H9 (cell line): Measurements from ENCODE around the gene WHRN. TPM values are rescaled to one million over a fixed set of nuclear protein-coding genes. Genes with fewer than 3 reads are reported as not detected.
A peak's percentile ranks its signal among the peaks of the same experiment; 100 is the strongest.

Source experiments
- DNase-seq: peaks from one replicate; pipeline ENCODE4 v3.0.0-alpha.2; 2017
- H2AFZ ChIP-seq: one replicate; pipeline ENCODE4 v1.6.1; 2013; ENCODE audit warnings: mild to moderate bottlenecking, low read length, control low read depth, moderate library complexity
- H2AK5ac ChIP-seq: 2 replicates; pipeline ENCODE4 v1.6.1; 2013; ENCODE audit warnings: low read length, control low read depth, mixed read lengths; ENCODE audit not compliant: insufficient read length
- H2BK120ac ChIP-seq: one replicate; pipeline ENCODE4 v1.6.1; 2013; ENCODE audit warnings: low read depth, mild to moderate bottlenecking, low read length, control low read depth, inconsistent platforms; ENCODE audit not compliant: poor library complexity, severe bottlenecking
- H2BK12ac ChIP-seq: 2 replicates; pipeline ENCODE4 v1.6.1; 2013; ENCODE audit warnings: low read length, control low read depth, mixed read lengths, low read depth; ENCODE audit not compliant: insufficient read length
- H2BK15ac ChIP-seq: 2 replicates; pipeline ENCODE4 v1.6.1; 2013; ENCODE audit warnings: low read depth, low read length, control low read depth
- H2BK20ac ChIP-seq: one replicate; pipeline ENCODE4 v1.6.1; 2013; ENCODE audit warnings: low read depth, mild to moderate bottlenecking, low read length, control low read depth, inconsistent platforms; ENCODE audit not compliant: poor library complexity, severe bottlenecking
- H2BK5ac ChIP-seq: 2 replicates; pipeline ENCODE4 v1.6.1; 2013; ENCODE audit warnings: low read length, control low read depth, mixed read lengths; ENCODE audit not compliant: insufficient read length
- H3K14ac ChIP-seq: 2 replicates; pipeline ENCODE4 v1.6.1; 2013; ENCODE audit warnings: low read length, control low read depth; ENCODE audit not compliant: insufficient read depth
- H3K18ac ChIP-seq: 2 replicates; pipeline ENCODE4 v1.6.1; 2013; ENCODE audit warnings: low read depth, mild to moderate bottlenecking, mixed read lengths, low read length, control low read depth; ENCODE audit not compliant: insufficient read length
- H3K23ac ChIP-seq: 2 replicates; pipeline ENCODE4 v1.6.1; 2013; ENCODE audit warnings: low read length, control low read depth, mixed read lengths, low read depth; ENCODE audit not compliant: insufficient read length
- H3K23me2 ChIP-seq: 2 replicates; pipeline ENCODE4 v1.6.1; 2013; ENCODE audit warnings: low read depth, mild to moderate bottlenecking, mixed read lengths, low read length, control low read depth; ENCODE audit not compliant: insufficient read length, poor library complexity, severe bottlenecking
- H3K27ac ChIP-seq: 2 replicates; pipeline ENCODE4 v1.5.1; 2013; ENCODE audit warnings: low read length, control low read depth, mixed read lengths, low read depth; ENCODE audit not compliant: insufficient read length
- H3K27me3 ChIP-seq: 2 replicates; pipeline ENCODE4 v1.6.1; 2013; ENCODE audit warnings: low read length, control low read depth, inconsistent platforms; ENCODE audit not compliant: insufficient read depth
- H3K4ac ChIP-seq: 2 replicates; pipeline ENCODE4 v1.6.1; 2013; ENCODE audit warnings: low read depth, mild to moderate bottlenecking, control low read depth, inconsistent platforms, low read length, moderate library complexity
- H3K4me1 ChIP-seq: 2 replicates; pipeline ENCODE4 v1.6.1; 2013; ENCODE audit warnings: low read length, control low read depth, inconsistent platforms; ENCODE audit not compliant: insufficient read depth
- H3K4me2 ChIP-seq: 2 replicates; pipeline ENCODE4 v1.6.1; 2013; ENCODE audit warnings: low read length, control low read depth, mixed read lengths; ENCODE audit not compliant: insufficient read length, insufficient read depth
- H3K56ac ChIP-seq: 2 replicates; pipeline ENCODE4 v1.6.1; 2013; ENCODE audit warnings: low read depth, mild to moderate bottlenecking, mixed read lengths, low read length, control low read depth; ENCODE audit not compliant: insufficient read length
- H3K79me1 ChIP-seq: 2 replicates; pipeline ENCODE4 v1.6.1; 2013; ENCODE audit warnings: low read depth, mild to moderate bottlenecking, moderate library complexity, low read length, control low read depth, inconsistent platforms; ENCODE audit not compliant: insufficient read depth, poor library complexity, severe bottlenecking
- H3K79me2 ChIP-seq: 2 replicates; pipeline ENCODE4 v1.6.1; 2013; ENCODE audit warnings: low read length, control low read depth, inconsistent platforms; ENCODE audit not compliant: insufficient read depth
- H3K9ac ChIP-seq: 2 replicates; pipeline ENCODE4 v1.6.1; 2013; ENCODE audit warnings: low read length, control low read depth, mixed read lengths; ENCODE audit not compliant: insufficient read length; ENCODE audit errors: extremely low read depth
- H3K9me3 ChIP-seq: one replicate; pipeline ENCODE4 v1.6.1; 2013; ENCODE audit warnings: low read depth, low read length, inconsistent platforms; ENCODE audit not compliant: control insufficient read depth
- H3T11ph ChIP-seq: one replicate; pipeline ENCODE4 v1.6.1; 2013; ENCODE audit warnings: mild to moderate bottlenecking, low read length, control low read depth, inconsistent platforms
- H4K20me1 ChIP-seq: one replicate; pipeline ENCODE4 v1.6.1; 2013; ENCODE audit not compliant: control insufficient read depth, insufficient read length, insufficient read depth
- H4K5ac ChIP-seq: 2 replicates; pipeline ENCODE4 v1.6.1; 2013; ENCODE audit warnings: low read depth, mild to moderate bottlenecking, mixed read lengths, low read length, control low read depth; ENCODE audit not compliant: insufficient read length
- H4K8ac ChIP-seq: replicated peaks from 2 replicates; pipeline ENCODE4 v1.6.1; 2013; ENCODE audit warnings: low read length, control low read depth, mixed read lengths, low read depth; ENCODE audit not compliant: insufficient read length
- H4K91ac ChIP-seq: 2 replicates; pipeline ENCODE4 v1.6.1; 2013; ENCODE audit warnings: low read depth, mild to moderate bottlenecking, moderate library complexity, mixed read lengths, low read length, control low read depth; ENCODE audit not compliant: insufficient read length
- H3K27ac Mint-ChIP-seq, 3 experiments: 2 replicates in 2 of 3; 3 replicates in 1 of 3; pipeline ENCODE4 v1.8.0; 2020 to 2021; ENCODE audit warnings: mixed read lengths in 3 of 3, mild to moderate bottlenecking in 1 of 3, moderate library complexity in 1 of 3
- H3K27me3 Mint-ChIP-seq: 2 replicates; pipeline ENCODE4 v1.8.0; 2021; ENCODE audit warnings: low read depth, mild to moderate bottlenecking, moderate library complexity, mixed read lengths
- H3K36me3 Mint-ChIP-seq, 3 experiments: 2 replicates in 2 of 3; 3 replicates in 1 of 3; pipeline ENCODE4 v1.8.0; 2020 to 2021; ENCODE audit warnings: low read depth in 3 of 3, mixed read lengths in 3 of 3; ENCODE audit not compliant: insufficient read depth in 1 of 3
- H3K4me1 Mint-ChIP-seq, 2 experiments: 2 replicates each; pipeline ENCODE4 v1.8.0; 2020; ENCODE audit warnings: mixed read lengths in 2 of 2
- H3K4me3 Mint-ChIP-seq, 2 experiments: 2 replicates in 1 of 2; 3 replicates in 1 of 2; pipeline ENCODE4 v1.8.0; 2020 to 2021; ENCODE audit warnings: mild to moderate bottlenecking in 2 of 2, mixed read lengths in 2 of 2, moderate library complexity in 1 of 2
- H3K9me3 Mint-ChIP-seq, 2 experiments: 2 replicates in 1 of 2; 3 replicates in 1 of 2; pipeline ENCODE4 v1.8.0; 2020; ENCODE audit warnings: mild to moderate bottlenecking in 2 of 2, mixed read lengths in 2 of 2, moderate library complexity in 1 of 2
- WGBS: extraction: QIAGEN DNeasy Blood & Tissue Kit; methylation state at CpG from one replicate; pipeline ENCODE4 v1.1.7; 2013; ENCODE audit warnings: missing lambda C conversion rate, low lambda C conversion rate, mixed read lengths; ENCODE audit not compliant: insufficient read length; ENCODE audit errors: extremely low coverage; 5-methylcytosine and 5-hydroxymethylcytosine counted together
- total RNA-seq: library from RNA; stranded (reverse); gene quantifications from 2 replicates; pipeline ENCODE4 v1.2.1, GENCODE V29; 2021
- TF ChIP-seq, protein P1 (sequence below): fragments of 200-600 bp; sonication (generic); conservative IDR thresholded peaks from 3 replicates; pipeline ENCODE4 v1.8.0; 2021; ENCODE audit warnings: antibody characterized with exemption, mild to moderate bottlenecking

The WHRN gene
- total RNA-seq, 1 experiment from 2014 or later, result 2.2 TPM

DNA sequence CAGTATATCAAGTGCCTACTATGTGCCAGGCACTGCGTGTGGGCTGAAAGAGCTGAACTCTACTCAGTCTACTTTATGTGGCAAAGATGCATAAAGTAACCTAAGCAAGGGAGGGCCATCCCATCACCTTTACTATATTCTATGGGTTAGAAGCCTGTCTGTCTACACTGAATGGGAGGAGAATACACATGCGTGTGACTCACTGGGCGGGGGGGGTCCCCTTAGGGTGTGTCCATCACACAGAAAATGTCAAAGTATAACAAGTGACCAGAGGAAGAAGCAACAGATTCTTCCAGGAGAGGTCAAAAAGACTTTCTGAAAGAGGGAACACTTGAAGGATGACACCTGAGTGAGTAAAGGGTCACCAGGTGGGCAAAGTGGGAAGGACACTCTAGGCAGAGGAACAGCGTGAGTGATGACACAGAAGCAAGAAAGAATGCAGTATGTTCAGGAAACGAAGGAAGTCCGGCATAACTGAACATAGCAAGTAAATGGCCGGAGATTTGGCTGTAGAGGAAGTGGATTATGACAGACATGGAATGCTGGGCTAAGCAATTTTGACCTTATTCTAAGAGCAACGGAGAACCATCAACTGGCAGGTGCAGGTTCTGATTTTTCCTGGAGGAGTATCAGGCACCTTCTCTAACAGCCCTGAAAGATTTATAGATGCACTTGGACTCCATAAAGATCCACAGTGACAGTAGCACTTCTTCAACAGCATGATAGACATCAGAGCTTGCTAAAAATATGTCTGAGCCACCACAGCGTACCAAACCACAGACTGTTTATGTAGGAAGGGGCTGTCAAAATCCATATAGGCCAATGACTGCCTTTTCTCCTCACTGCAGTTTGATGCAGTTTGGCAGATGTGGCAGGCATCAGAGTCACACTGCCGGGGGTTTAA lies 8.0 kb upstream of the WHRN start:
- H2BK12ac ChIP-seq, result no peak overlapping the region
- no peak overlapping the region for H2BK20ac ChIP-seq
- H3K9me3 Mint-ChIP-seq, result no peaks in the 10 kb centered on the region
- no peak overlapping the region for H2AK5ac ChIP-seq
- H3K56ac ChIP-seq, result no peak overlapping the region
- peaks cover 9 to 11% of the 10 kb centered on the region in 2 experiments for H3K4me1 Mint-ChIP-seq
- H3K14ac ChIP-seq, result no peak overlapping the region
- no peak overlapping the region for H3K18ac ChIP-seq
- H4K8ac ChIP-seq, result no peak overlapping the region
- DNase-seq, result no peak
- no peak overlapping the region for H2BK5ac ChIP-seq
- no peak overlapping the region for H2BK15ac ChIP-seq
- H3K4me3 Mint-ChIP-seq, result no peak overlapping the region; a peak in 1 of 5 replicates
- H3K27me3 ChIP-seq, result no peaks in the 10 kb centered on the region
- no peaks in the 10 kb centered on the region for H3K79me1 ChIP-seq
- peak overlapping the region in 1 of 3 experiments; percentile 1; a peak in 1 of 7 replicates for H3K27ac Mint-ChIP-seq
- no peak overlapping the region for H3K4ac ChIP-seq
- no peak overlapping the region for H2BK120ac ChIP-seq
- TF ChIP-seq, protein P1, sequence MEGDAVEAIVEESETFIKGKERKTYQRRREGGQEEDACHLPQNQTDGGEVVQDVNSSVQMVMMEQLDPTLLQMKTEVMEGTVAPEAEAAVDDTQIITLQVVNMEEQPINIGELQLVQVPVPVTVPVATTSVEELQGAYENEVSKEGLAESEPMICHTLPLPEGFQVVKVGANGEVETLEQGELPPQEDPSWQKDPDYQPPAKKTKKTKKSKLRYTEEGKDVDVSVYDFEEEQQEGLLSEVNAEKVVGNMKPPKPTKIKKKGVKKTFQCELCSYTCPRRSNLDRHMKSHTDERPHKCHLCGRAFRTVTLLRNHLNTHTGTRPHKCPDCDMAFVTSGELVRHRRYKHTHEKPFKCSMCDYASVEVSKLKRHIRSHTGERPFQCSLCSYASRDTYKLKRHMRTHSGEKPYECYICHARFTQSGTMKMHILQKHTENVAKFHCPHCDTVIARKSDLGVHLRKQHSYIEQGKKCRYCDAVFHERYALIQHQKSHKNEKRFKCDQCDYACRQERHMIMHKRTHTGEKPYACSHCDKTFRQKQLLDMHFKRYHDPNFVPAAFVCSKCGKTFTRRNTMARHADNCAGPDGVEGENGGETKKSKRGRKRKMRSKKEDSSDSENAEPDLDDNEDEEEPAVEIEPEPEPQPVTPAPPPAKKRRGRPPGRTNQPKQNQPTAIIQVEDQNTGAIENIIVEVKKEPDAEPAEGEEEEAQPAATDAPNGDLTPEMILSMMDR, result no peak
- H3K27ac ChIP-seq, result no peak overlapping the region
- WGBS, result no CpG with 5 or more reads among the region's 10 CpGs
- no peak overlapping the region for H3T11ph ChIP-seq
- no peak overlapping the region for H4K91ac ChIP-seq
- no peaks in the 10 kb centered on the region for H3K79me2 ChIP-seq
- no peaks in the 10 kb centered on the region; a peak in 1 of 7 replicates for H3K36me3 Mint-ChIP-seq
- no peak overlapping the region for H3K23ac ChIP-seq
- H4K20me1 ChIP-seq, result no peaks in the 10 kb centered on the region
- H3K4me2 ChIP-seq, result no peak overlapping the region
- no peak overlapping the region for H3K9ac ChIP-seq
- no peak overlapping the region for H2AFZ ChIP-seq
- no peaks in the 10 kb centered on the region for H3K23me2 ChIP-seq
- H3K27me3 Mint-ChIP-seq, result peaks cover 80% of the 10 kb centered on the region
- H4K5ac ChIP-seq, result no peak overlapping the region
- no peaks in the 10 kb centered on the region for H3K4me1 ChIP-seq
- H3K9me3 ChIP-seq, result no peaks in the 10 kb centered on the region
